ENCODE measurements around the gene RICTOR.

Gene RICTOR

DNA sequence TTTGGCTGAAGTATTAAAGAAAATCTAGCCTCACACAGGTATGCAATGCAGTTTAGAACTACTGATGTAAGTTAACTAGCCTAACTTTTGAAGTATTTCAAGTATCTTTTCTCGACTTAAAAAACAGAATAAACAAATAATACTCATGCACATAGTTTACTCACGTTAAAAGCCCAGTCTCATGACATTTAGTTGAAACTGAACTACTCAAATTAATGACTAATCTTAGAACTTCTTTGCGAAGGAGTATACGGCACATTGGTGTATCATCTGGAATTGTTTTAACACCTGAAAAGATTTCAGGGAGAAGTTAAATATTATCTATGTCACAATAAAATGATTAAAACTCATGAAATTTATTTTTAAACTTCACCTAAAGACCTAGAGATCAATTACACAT lies 129.9 kb downstream of the RICTOR start:
- H3K4me3 ChIP-seq (ENCODE audit: low read depth, low read length): no peak overlapping the region
- TF ChIP-seq, protein P1, sequence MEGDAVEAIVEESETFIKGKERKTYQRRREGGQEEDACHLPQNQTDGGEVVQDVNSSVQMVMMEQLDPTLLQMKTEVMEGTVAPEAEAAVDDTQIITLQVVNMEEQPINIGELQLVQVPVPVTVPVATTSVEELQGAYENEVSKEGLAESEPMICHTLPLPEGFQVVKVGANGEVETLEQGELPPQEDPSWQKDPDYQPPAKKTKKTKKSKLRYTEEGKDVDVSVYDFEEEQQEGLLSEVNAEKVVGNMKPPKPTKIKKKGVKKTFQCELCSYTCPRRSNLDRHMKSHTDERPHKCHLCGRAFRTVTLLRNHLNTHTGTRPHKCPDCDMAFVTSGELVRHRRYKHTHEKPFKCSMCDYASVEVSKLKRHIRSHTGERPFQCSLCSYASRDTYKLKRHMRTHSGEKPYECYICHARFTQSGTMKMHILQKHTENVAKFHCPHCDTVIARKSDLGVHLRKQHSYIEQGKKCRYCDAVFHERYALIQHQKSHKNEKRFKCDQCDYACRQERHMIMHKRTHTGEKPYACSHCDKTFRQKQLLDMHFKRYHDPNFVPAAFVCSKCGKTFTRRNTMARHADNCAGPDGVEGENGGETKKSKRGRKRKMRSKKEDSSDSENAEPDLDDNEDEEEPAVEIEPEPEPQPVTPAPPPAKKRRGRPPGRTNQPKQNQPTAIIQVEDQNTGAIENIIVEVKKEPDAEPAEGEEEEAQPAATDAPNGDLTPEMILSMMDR (IDR thresholded peaks at IDR 0.05; ENCODE audit: low read depth, low read length, missing control alignments): no peak
- no peak for DNase-seq (ENCODE audit: low read depth)

GRCh38 chr5:38941912-38942311 lies 132.3 kb downstream of the RICTOR start:
- no peak overlapping the region for H3K4me3 ChIP-seq (ENCODE audit: low read depth, low read length)
- TF ChIP-seq, protein P1 (IDR thresholded peaks at IDR 0.05; ENCODE audit: low read depth, low read length, missing control alignments): no peak
- DNase-seq (ENCODE audit: low read depth): no peak

DNA sequence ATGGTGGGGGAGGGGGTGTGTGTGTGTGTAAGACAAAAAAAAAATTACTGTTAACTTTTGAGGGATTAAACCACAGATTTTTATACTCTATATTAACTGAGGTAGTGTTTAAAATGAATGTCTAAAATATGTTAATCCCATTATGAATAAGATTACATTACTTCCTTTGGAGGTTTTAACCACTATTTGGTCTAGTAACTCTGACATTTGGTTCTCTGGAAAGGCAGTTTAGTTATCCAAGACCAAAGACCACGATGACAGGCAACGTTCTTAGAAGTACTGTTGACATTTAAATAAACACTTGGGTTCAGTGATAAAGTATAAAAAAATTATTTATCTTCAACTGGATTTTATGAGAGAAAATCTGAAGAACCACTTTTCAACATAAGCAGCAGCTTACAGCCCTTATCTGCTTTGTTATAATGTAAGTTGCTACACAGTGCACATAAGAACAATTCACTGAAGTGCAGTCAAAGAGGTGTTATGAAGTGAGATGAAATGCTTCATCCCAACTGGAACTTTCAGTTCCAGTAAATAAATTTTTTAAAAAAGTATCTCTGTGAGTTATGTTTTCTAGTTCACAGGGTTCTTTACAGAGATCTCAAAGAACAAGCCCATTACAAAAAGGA lies 133.9 kb downstream of the RICTOR start:
- no peak for DNase-seq (ENCODE audit: low read depth)
- no peak overlapping the region for H3K4me3 ChIP-seq (ENCODE audit: low read depth, low read length)
- TF ChIP-seq, protein P1 (IDR thresholded peaks at IDR 0.05; ENCODE audit: low read depth, low read length, missing control alignments): no peak

DNA sequence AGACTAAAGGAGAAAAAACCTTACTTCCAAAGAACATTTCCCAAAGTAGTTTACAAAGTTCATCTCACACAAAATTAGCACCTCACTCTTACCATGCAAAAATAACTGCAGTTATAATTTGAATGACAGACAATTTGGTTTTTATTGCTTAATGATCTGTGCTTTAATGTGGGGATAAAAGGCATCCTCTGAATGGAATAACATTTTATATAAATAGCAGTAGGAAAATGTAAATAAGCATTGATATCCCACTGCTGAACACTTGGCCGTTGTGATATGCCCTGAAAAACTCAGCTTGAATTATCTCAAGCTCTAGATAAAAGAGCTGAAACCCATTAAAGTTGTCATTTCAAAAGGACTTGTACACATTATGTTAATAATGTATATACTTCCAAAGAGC lies 135.2 kb downstream of the RICTOR start:
- H3K4me3 ChIP-seq (ENCODE audit: low read depth, low read length): no peak overlapping the region
- TF ChIP-seq, protein P1 (IDR thresholded peaks at IDR 0.05; ENCODE audit: low read depth, low read length, missing control alignments): no peak
- DNase-seq (ENCODE audit: low read depth): no peak

GRCh38 chr5:38938424-38938823 lies 135.8 kb downstream of the RICTOR start:
- TF ChIP-seq, protein P1 (IDR thresholded peaks at IDR 0.05; ENCODE audit: low read depth, low read length, missing control alignments): no peak
- H3K4me3 ChIP-seq (ENCODE audit: low read depth, low read length): no peak overlapping the region
- no peak for DNase-seq (ENCODE audit: low read depth)

DNA sequence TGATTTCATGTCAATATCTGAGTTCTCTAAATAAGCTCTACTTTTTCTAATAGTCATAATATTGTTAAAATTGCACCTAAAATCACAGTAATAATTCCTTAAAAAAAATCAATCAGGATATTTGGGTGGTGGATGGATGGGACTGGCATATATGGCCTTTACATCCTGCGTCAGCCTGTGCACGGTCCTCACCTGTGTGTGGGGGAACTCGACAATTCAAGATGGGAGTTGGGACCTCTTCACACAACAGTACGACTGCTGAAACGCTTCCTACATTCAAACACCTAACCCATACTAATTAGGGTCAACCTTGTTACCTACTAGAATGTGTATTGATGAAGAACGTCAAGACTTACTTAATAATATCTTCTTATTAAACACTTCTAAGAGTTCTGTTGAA lies 137.9 kb downstream of the RICTOR start:
- TF ChIP-seq, protein P1 (IDR thresholded peaks at IDR 0.05; ENCODE audit: low read depth, low read length, missing control alignments): no peak
- H3K4me3 ChIP-seq (ENCODE audit: low read depth, low read length): no peak overlapping the region
- DNase-seq (ENCODE audit: low read depth): no peak

GRCh38 chr5:38935437-38935836 lies 138.8 kb downstream of the RICTOR start:
- DNase-seq (ENCODE audit: low read depth): no peak
- TF ChIP-seq, protein P1 (IDR thresholded peaks at IDR 0.05; ENCODE audit: low read depth, low read length, missing control alignments): no peak
- H3K4me3 ChIP-seq (ENCODE audit: low read depth, low read length): no peak overlapping the region
